PC-9 (cell line): Measurements from ENCODE around the gene RMI1.

Experiments used
- EZH2 ChIP-seq: fragments of 200-600 bp; sonication (generic); IDR thresholded peaks from 2 replicates; pipeline ENCODE4 v1.8.0; 2017; ENCODE audit warnings: antibody characterized with exemption, low read depth
- TF ChIP-seq, protein P1 (sequence below): fragments of 200-600 bp; sonication (generic); conservative IDR thresholded peaks from 2 replicates; pipeline ENCODE4 v1.6.1; 2017; ENCODE audit warnings: mixed run types, antibody characterized with exemption, mild to moderate bottlenecking, moderate library complexity

DNA sequence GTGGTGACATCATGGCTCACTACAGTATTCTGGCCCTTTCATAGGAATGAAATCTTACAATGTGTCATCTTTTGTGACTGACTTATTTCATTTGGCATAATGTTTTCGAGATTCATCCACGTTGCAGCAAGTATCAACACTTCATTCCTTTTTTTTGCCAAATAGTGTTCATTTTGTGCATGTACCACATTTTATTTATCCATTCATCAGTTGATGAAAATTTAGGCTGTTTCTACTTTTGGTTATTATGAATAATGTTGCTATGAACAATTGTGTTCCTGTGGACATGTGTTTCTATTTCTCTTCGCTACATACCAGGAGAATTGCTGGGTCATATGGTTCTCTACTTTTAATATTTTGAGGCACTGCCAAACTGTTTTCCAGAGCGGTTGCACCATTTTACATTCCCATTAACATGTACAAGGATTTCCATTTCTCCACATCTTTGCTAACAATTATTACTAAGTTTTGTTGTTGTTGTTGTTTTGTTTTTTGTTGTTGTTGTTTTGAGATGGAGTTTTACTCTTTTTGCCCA is 43.5 kb downstream of the RMI1 start:
- TF ChIP-seq, protein P1, sequence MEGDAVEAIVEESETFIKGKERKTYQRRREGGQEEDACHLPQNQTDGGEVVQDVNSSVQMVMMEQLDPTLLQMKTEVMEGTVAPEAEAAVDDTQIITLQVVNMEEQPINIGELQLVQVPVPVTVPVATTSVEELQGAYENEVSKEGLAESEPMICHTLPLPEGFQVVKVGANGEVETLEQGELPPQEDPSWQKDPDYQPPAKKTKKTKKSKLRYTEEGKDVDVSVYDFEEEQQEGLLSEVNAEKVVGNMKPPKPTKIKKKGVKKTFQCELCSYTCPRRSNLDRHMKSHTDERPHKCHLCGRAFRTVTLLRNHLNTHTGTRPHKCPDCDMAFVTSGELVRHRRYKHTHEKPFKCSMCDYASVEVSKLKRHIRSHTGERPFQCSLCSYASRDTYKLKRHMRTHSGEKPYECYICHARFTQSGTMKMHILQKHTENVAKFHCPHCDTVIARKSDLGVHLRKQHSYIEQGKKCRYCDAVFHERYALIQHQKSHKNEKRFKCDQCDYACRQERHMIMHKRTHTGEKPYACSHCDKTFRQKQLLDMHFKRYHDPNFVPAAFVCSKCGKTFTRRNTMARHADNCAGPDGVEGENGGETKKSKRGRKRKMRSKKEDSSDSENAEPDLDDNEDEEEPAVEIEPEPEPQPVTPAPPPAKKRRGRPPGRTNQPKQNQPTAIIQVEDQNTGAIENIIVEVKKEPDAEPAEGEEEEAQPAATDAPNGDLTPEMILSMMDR, result no peak
- TF ChIP-seq EZH2, result no peak
